GM19035 (cell line): ENCODE results near the gene ZNF124.
"Not testable (repeated sequence)": the region's sequence is repeated elsewhere in the genome, so short reads cannot be mapped to it uniquely, and the experiment has no call there.

ENCODE experiments used
- ATAC-seq: cut with Tn5 transposase; IDR thresholded peaks from one replicate; pipeline ENCODE4 v1.9.1; 2021; ENCODE audit not compliant: unreplicated experiment

ZNF124 gene

DNA sequence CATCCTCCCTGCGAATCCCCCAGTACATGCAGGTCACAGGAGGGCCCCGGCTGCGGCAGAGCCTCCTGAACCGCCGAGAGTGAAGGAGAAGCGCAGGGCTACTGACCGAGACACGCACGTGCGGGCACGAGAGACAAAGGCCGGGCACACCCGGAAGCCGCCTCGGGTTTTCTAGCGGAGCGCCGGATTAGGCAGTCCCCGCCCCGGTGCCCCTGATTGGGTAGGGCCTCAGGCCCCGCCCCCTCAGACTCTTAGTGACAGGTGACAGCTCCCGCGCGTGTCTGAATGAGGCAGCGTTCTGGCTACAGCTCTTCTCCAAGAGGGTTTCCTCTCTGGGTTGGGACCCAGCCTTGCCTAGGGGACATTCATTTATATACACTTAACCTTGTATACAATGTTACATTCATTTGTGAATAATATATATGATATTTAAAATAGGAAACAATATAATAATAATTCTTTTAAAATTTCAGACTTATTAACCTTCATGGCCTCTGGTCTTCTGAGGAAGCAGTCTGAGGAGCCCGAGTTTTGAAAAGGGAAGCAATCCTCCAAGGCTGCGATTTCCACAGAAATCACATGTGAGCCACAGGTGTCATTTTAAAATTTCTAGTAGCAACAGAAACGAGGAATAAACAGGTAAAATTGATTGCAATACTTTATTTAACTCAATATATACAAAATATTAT lies at the start of gene ZNF124:
Gene ZNF124, minus strand, starts transcription at position 146 of the 689 bp plus-strand sequence. Its CDS starts 143 bp downstream, at position 3.
- ATAC-seq: peak; percentile 97

- ATAC-seq: not testable (repeated sequence)
Measured at GRCh38 chr1:247220280-247220679, 48.5 kb upstream of the ZNF124 start.

GRCh38 chr1:247218121-247218651 lies 46.4 kb upstream of the ZNF124 start:
- ATAC-seq: no peak

DNA sequence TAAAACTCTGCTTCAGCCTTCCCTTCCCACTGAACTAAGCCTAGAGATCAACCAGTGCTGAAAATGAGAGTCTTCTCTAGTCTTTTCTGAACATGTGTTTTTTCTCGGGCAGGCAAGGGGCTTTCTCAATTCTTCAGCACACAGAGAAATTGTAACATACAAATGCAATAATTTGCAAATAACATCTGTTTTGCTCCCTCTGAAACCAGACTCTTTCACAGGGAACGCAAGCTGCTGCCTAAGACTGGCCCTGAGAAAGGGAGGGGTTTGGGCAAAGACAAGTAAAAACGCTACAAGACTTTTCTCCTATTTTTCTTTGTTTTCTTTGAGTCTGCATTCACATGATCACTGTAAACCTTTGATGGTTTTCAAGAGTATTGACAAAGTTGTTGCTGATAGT lies 44.4 kb upstream of the ZNF124 start:
- no peak for ATAC-seq

GRCh38 chr1:247212627-247213617 lies 41.1 kb upstream of the ZNF124 start:
- ATAC-seq: no peak

DNA sequence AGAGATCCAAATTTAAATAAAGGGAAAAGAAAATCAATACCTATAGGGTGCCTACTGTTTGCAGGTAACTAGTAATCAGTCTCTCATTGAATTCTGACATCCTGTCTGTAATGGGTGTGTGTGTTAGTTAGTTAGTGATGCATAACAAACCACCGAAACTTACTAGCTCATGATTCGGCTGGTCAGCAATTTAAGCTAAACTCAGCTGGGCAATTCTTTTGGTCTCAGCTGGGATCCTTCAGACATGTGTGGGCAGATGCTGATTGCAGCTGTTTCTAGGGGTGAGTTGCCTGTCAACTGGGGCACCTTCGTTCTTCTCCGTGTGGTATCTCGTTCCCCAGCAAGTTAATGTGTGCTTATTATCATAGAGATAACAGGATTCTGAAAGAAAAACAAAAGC lies 40.2 kb upstream of the ZNF124 start:
- ATAC-seq: peak; percentile 52

- no peak for ATAC-seq
Measured at GRCh38 chr1:247211339-247211738, 39.5 kb upstream of the ZNF124 start.

DNA sequence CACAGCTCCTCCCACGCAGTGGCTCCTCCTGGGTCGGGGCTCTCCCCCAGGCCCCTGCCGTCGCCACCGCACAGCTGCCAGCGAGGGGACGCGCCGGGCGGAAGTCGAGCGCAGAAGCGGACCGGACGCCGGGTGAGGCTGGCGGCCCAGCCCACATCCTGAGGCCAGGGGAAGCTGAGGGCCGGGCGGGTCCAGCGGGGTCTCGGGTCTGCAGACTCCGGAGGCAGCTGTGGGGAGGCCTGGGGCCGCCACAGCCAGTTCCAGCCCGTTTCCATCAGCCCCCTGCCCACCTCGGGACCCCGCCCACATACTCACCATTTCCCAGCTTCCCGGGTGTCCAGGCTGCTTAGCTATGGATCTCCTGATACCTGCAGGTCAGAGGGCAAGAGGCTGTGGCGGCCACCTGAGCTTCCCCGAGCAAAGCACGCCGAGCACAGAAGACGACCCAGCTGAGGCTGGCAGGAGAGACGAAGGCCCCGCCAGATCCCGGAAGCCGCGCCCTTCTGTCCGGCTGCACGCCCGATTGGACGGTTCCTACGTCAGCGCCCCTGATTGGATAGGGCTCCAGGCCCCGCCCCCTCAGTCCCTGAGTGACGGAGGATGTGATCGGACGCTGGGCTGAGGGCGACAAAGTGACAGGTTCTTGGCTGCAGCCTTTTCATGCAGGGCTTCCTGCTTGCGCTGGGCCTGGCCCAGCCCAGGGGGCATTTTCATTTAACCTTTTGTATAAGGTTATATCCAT lies 38.7 kb upstream of the ZNF124 start:
- ATAC-seq: peak; percentile 86

DNA sequence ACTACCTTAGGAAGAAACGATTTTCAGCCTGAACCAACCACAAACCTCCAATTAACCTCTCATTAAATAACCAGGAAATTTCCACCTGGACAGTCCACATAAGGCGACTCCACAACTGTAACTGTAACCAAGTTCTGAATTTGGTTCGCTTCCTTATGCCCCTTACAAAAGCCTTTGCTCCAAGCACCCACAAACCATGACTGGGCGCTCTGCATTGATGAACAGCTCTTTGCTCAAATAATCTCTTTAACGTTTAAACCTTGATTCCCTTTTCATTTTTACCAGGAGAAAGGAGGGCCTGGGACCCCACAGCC lies 38.2 kb upstream of the ZNF124 start:
- peak; percentile 5 for ATAC-seq

- no peak for ATAC-seq
Measured at GRCh38 chr1:247209396-247209795, 37.6 kb upstream of the ZNF124 start.

GRCh38 chr1:247204177-247204647 lies 32.4 kb upstream of the ZNF124 start:
- no peak for ATAC-seq

GRCh38 chr1:247198781-247199180 lies 27.0 kb upstream of the ZNF124 start:
- ATAC-seq: no peak

GRCh38 chr1:247193958-247194357 lies 22.1 kb upstream of the ZNF124 start:
- ATAC-seq: no peak

DNA sequence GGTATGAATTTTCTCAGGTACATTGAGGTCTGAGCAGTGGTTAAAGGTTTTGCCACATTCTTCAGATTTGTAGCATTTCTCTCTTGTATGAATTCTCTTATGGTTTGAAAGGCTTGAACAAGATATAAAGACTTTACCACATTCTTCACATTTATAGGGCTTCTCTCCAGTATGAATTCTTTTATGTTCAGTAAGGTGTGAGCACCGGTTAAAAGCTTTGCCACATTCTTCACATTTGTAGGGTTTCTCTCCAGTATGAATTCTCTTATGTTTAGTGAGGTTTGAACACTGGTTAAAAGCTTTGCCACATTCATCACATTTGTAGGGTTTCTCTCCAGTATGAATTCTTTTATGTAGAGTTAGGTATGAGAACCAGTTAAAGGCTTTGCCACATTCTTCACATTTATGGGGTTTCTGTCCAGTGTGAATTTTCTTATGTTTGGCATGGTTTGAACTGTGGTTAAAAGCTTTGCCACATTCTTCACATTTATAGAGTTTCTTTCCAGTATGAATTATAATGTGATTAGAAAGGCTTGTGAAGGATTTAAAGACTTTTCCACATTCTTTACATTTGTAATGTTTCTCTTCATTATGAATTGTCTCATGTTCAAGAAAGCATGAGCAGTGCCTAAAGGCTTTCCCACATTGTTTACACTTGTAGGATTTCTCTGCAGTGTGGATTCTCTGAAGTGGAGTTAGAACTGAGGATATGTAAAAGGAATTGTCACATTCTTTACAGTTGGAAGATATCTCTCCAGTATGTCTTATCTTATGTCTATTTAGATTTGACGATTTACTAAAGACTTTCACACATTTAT lies 18.4 kb upstream of the ZNF124 start:
- ATAC-seq: no peak

GRCh38 chr1:247185667-247186066 lies 13.8 kb upstream of the ZNF124 start:
- ATAC-seq: no peak

DNA sequence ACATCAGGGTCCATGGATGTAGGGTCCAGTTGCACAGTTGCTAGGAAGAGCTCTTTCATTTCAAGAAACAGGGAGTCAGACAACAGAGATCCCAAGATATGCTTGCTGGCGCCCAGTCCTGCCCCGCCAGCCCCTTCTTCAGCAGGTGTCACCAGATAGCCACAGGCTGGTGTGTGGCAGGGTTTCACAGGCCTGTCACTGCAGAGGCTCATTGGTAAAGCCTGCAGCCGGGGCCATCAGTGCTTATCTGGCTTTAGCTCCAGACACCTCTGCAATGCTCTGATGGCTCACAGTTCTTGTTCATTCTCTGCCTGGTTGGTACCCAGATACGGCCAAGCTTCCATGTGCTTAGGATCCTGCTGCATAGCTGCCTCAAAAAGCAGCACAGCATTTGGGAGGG lies 12.4 kb upstream of the ZNF124 start:
- no peak for ATAC-seq

GRCh38 chr1:247182994-247183393 lies 11.2 kb upstream of the ZNF124 start:
- no peak for ATAC-seq

GRCh38 chr1:247180581-247180980 lies 8.8 kb upstream of the ZNF124 start:
- no peak for ATAC-seq

- no peak for ATAC-seq
Measured at GRCh38 chr1:247177755-247178154, 5.9 kb upstream of the ZNF124 start.

- no peak for ATAC-seq
Measured at GRCh38 chr1:247175458-247175857, 3.6 kb upstream of the ZNF124 start.
